ENCODE results near the gene MAPRE3. TPM values are rescaled to one million over a fixed set of nuclear protein-coding genes. Genes with fewer than 3 reads are reported as not detected.

Gene MAPRE3
- total and polyA plus RNA-seq, 10 donors, result 5.2 to 17.9 (median 11.9) TPM

- TF ChIP-seq POLR2AphosphoS5 (IDR thresholded peaks at IDR 0.05) (peak in 1 of 3 donors; percentile 14), POLR2A (IDR thresholded peaks at IDR 0.05) (no peak)
- intact Hi-C loops (cut with DNase I; ENCODE audit: low total_unique reads), result no loop called here
- no peak for DNase-seq
- H3K4me3 ChIP-seq, result no peak overlapping the region
- H3K27me3 ChIP-seq (replicated peaks in 1 of 7), result no peaks in the 10 kb centered on the region
- no peak overlapping the region for H3K27ac ChIP-seq
- peaks cover 0 to 20% (median 2%) of the 10 kb centered on the region in 6 donors for H3K4me1 ChIP-seq
- H3K36me3 ChIP-seq, result peaks cover 0 to 70% (median 16%) of the 10 kb centered on the region in 6 donors
- 88 to 96% (median 93%) methylated on average over 21 to 24 of the region's 24 CpGs for WGBS, 5 donors
- H3K9me3 ChIP-seq, result no peaks in the 10 kb centered on the region
Measured at GRCh38 chr2:27025861-27026851, 55.7 kb downstream of the MAPRE3 start.

- intact Hi-C loops (cut with DNase I; ENCODE audit: low total_unique reads), result no loop called here
- Histone ChIP-seq H3K9me3 (no peaks in the 10 kb centered on the region), H3K27me3 (replicated peaks in 1 of 7) (no peaks in the 10 kb centered on the region), H3K27ac (no peak overlapping the region), H3K4me1 (peaks cover 3 to 24% (median 13%) of the 10 kb centered on the region in 6 donors), H3K4me3 (no peak overlapping the region), H3K36me3 (peaks cover 0 to 67% (median 16%) of the 10 kb centered on the region in 6 donors)
- WGBS, 5 donors, result 86 to 97% (median 90%) methylated on average over 5 to 10 of the region's 10 CpGs
- no peak for DNase-seq
- TF ChIP-seq POLR2AphosphoS5 (IDR thresholded peaks at IDR 0.05) (peak in 1 of 3 donors; percentile 26), CTCF (IDR thresholded peaks at IDR 0.05 in 8 of 11, conservative IDR thresholded peaks at IDR 0.05 in 3 of 11) (no peak), POLR2A (IDR thresholded peaks at IDR 0.05) (no peak)
Measured at GRCh38 chr2:27027211-27027651, 56.8 kb downstream of the MAPRE3 start.

GRCh38 chr2:27029051-27029450 lies 58.6 kb downstream of the MAPRE3 start:
- Histone ChIP-seq H3K27ac (no peak overlapping the region), H3K4me1 (peaks cover 11 to 39% (median 22%) of the 10 kb centered on the region in 6 donors), H3K9me3 (no peaks in the 10 kb centered on the region), H3K36me3 (peaks cover 0 to 49% (median 11%) of the 10 kb centered on the region in 6 donors), H3K27me3 (replicated peaks in 1 of 7) (no peaks in the 10 kb centered on the region), H3K4me3 (no peak overlapping the region)
- TF ChIP-seq POLR2A (IDR thresholded peaks at IDR 0.05) (no peak), POLR2AphosphoS5 (IDR thresholded peaks at IDR 0.05) (no peak), CTCF (IDR thresholded peaks at IDR 0.05 in 8 of 11, conservative IDR thresholded peaks at IDR 0.05 in 3 of 11) (no peak)
- no peak for DNase-seq
- 75 to 94% (median 82%) methylated on average over 2 of the region's 2 CpGs for WGBS, 5 donors
- intact Hi-C loops (cut with DNase I; ENCODE audit: low total_unique reads), result no loop called here

- peak within 1 kb of the TSS; percentile 81 to 90 (median 86) for H3K27ac ChIP-seq
- 0 to 1% (median 0%) methylated on average over 64 to 76 of the region's 76 CpGs for WGBS, 5 donors
- no peaks in the 10 kb centered on the region for H3K27me3 ChIP-seq (replicated peaks in 1 of 7)
- H3K36me3 ChIP-seq, result peaks cover 5 to 44% (median 29%) of the 10 kb centered on the region in 6 donors
- intact Hi-C loops (cut with DNase I; ENCODE audit: low total_unique reads), result no loop called here
- peak within 1 kb of the TSS; percentile 57 to 83 (median 78) for H3K4me3 ChIP-seq
- DNase-seq, result peak; percentile 98
- TF ChIP-seq POLR2A (IDR thresholded peaks at IDR 0.05) (peak in 2 of 3 donors; percentile 35 to 54), CTCF (IDR thresholded peaks at IDR 0.05 in 8 of 11, conservative IDR thresholded peaks at IDR 0.05 in 3 of 11) (peak in 2 of 11 experiments; percentile 16 to 32), POLR2AphosphoS5 (IDR thresholded peaks at IDR 0.05) (peak; percentile 92 to 94 (median 93))
- peaks cover 15 to 57% (median 33%) of the 10 kb centered on the region in 6 donors for H3K4me1 ChIP-seq
- H3K9me3 ChIP-seq, result no peaks in the 10 kb centered on the region
Measured at GRCh38 chr2:27032495-27033252, 62.2 kb downstream of the MAPRE3 start, which contains the start of gene TMEM214. TSS of gene TMEM214 (plus strand) at chr2:27032965. CDS start at chr2:27033016, 51 bp downstream.
